ENCODE data around the gene LSS. TPM values are rescaled to one million over a fixed set of nuclear protein-coding genes. Genes with fewer than 3 reads are reported as not detected.
"Not testable (repeated sequence)": the region's sequence is repeated elsewhere in the genome, so short reads cannot be mapped to it uniquely, and the experiment has no call there.

Gene LSS
- total and polyA plus RNA-seq, 9 donors, result 27.0 to 47.4 (median 35.8) TPM

DNA sequence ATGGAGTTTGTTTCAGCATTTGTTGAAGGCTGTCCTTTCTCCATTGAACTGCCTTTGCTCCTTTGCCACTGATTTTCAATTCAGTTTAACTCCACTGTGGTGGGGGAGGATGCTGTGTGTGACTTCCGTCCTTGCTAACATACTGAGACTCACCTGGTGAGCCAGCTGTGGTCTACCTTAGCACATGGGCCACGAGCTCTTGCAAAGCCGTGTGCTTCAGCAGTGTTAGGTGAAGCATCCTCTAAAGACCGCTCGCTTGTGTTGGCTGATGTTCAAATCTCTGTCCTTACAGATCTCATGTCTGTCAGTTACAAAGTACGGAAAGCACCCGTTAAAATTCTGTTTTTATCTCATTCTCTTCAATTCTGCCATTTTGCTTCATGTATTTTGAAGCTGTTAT, 40.8 kb downstream of the LSS start:
- H3K27ac ChIP-seq (ENCODE audit: low read length), result no peak overlapping the region
- no peak overlapping the region for H3K4me3 ChIP-seq (ENCODE audit: low read length)
- H3K4me1 ChIP-seq (ENCODE audit: control insufficient read depth, insufficient read depth, low read length), result peaks cover 13% of the 10 kb centered on the region
- no peaks in the 10 kb centered on the region for H3K27me3 ChIP-seq (ENCODE audit: control insufficient read depth, insufficient read depth, low read length)
- no peaks in the 10 kb centered on the region for H3K9me3 ChIP-seq (replicated peaks; ENCODE audit: control insufficient read depth, low read depth, low read length)
- no peak for DNase-seq
- peaks cover 30% of the 10 kb centered on the region for H3K36me3 ChIP-seq (ENCODE audit: control insufficient read depth, insufficient read depth, low read length)
- WGBS (ENCODE audit: insufficient coverage), result 74% methylated on average over 5 of the region's 7 CpGs

DNA sequence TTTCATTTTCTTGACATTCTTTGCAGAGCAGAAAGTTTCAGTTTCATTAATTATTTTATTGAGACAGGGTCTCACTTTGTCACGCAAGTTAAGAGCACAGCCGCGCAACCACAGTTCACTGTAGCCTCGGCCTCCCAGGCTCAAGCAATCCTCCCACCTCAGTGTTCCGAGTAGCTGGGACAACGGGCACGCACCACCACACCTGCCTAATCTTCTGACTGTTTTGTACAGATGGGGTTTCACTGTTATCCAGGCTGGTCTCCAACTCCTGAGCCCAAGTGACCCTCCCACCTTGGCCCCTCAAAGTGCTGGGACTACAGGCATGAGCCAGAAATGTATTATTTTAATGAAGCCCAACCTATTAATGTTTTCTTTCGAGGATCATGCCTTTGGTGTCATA, 41.3 kb downstream of the LSS start:
- Histone ChIP-seq H3K4me3 (ENCODE audit: low read length) (no peak overlapping the region), H3K4me1 (ENCODE audit: control insufficient read depth, insufficient read depth, low read length) (peaks cover 14% of the 10 kb centered on the region), H3K27me3 (ENCODE audit: control insufficient read depth, insufficient read depth, low read length) (no peaks in the 10 kb centered on the region), H3K27ac (ENCODE audit: low read length) (no peak overlapping the region), H3K9me3 (replicated peaks; ENCODE audit: control insufficient read depth, low read depth, low read length) (no peaks in the 10 kb centered on the region), H3K36me3 (ENCODE audit: control insufficient read depth, insufficient read depth, low read length) (peaks cover 33% of the 10 kb centered on the region)
- WGBS (ENCODE audit: insufficient coverage), result 100% methylated on average over 1 of the region's 8 CpGs
- DNase-seq, result no peak

DNA sequence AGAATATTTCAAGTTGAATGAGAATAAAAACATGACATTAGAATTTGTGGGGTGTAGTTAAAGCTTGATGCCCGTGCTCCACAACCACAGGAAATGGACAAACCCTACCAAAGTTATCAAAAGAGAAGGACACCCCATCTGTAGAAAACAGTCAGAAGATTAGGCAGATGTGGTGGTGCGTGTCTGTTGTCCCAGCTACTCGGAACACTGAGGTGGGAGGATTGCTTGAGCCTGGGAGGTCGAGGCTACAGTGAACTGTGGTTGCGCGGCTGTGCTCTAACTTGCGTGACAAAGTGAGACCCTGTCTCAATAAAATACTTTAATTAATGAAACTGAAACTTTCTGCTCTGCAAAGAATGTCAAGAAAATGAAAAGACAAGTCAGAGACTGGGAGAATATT, 42.9 kb downstream of the LSS start:
- H3K4me3 ChIP-seq (ENCODE audit: low read length), result no peak overlapping the region
- H3K9me3 ChIP-seq (replicated peaks; ENCODE audit: control insufficient read depth, low read depth, low read length), result no peaks in the 10 kb centered on the region
- whole genome bisulfite sequencing (ENCODE audit: insufficient coverage), result no CpG with 5 or more reads among the region's 7 CpGs
- H3K4me1 ChIP-seq (ENCODE audit: control insufficient read depth, insufficient read depth, low read length), result peaks cover 14% of the 10 kb centered on the region
- no peaks in the 10 kb centered on the region for H3K27me3 ChIP-seq (ENCODE audit: control insufficient read depth, insufficient read depth, low read length)
- peaks cover 18% of the 10 kb centered on the region for H3K36me3 ChIP-seq (ENCODE audit: control insufficient read depth, insufficient read depth, low read length)
- no peak overlapping the region for H3K27ac ChIP-seq (ENCODE audit: low read length)
- DNase-seq, result no peak

DNA sequence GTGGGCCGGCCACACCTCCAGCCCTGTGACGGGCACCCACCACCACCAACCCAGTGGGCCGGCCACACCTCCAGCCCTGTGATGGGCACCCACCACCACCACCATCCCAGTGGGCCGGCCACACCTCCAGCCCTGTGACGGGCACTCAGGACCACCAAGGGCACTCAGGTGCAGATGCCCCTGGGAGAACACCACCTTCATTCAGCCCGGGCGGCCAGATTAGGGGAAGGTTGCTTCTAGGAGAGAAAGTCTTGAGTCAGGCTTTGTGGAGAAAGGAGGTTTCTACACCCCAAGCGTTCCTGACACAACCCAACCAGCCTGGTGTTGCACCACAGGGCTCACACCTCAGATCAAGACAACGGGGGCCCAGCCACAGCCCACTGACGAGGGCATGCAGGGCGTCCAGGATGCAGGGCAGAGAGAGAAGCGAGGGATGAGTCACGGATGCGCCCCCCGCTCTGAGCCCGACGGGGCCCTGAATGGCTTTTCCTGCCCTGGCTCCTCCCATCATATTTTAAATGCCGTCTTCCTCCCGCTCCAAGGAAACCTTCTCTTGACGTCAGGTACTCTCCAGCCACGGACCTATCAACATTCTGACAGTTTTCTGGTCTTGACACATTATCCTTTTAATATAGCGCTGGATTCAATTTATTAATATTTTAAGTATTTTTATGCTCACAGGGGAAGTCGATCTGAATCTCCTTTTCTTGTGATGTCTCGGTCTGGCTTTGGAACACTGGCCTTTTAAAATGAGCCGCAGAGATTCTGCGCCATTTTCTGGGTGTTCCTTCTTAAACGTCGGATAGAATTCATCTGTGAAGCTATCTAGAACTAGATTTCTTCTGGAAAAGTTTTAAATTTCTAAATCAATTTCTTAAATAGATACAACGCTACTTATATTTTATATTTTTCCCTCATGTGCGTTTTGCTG, 43.7 kb downstream of the LSS start:
- H3K36me3 ChIP-seq (ENCODE audit: control insufficient read depth, insufficient read depth, low read length), result peaks cover 12% of the 10 kb centered on the region
- 19% methylated on average over 15 of the region's 30 CpGs for WGBS (ENCODE audit: insufficient coverage)

DNA sequence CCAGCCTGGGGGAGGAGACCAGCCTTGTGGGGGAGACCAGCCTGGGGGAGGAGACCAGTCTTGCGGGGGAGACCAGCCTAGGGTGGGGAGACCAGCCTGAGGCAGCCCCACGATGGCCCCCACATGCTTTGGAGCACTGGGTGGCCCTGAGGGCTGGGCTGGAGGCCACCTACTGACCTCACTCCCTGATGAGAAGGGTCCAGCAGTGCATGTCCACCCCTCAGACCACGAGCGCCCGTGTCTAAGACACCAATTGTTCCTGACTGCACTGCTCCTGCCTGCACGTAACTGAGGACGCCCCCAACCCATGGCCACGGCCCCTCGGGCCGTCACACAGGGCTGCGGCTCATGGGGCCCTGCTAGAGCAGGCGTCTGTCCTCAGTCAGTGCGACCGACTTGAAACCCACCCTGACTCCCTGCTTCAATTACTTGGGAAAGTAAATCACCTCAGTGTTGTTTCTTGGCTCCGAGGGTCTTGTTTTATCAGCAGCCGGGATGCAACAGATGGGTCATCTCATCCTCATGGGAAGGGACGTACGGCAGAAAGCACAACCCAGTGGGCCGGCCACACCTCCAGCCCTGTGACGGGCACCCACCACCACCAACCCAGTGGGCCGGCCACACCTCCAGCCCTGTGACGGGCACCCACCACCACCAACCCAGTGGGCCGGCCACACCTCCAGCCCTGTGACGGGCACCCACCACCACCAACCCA, 44.5 kb downstream of the LSS start, which contains the start of gene SPATC1L:
TSS of gene SPATC1L (minus strand) at position 550 of the 715 bp plus-strand sequence. CDS start 1,643 bp downstream, outside the sequence.
- Histone ChIP-seq H3K9me3 (replicated peaks; ENCODE audit: control insufficient read depth, low read depth, low read length) (no peaks in the 10 kb centered on the region), H3K27me3 (ENCODE audit: control insufficient read depth, insufficient read depth, low read length) (no peaks in the 10 kb centered on the region), H3K27ac (ENCODE audit: low read length) (peak within 1 kb of the TSS; percentile 96), H3K36me3 (ENCODE audit: control insufficient read depth, insufficient read depth, low read length) (peaks cover 11% of the 10 kb centered on the region), H3K4me3 (ENCODE audit: low read length) (peak within 1 kb of the TSS; percentile 81), H3K4me1 (ENCODE audit: control insufficient read depth, insufficient read depth, low read length) (peaks cover 14% of the 10 kb centered on the region)
- peak; percentile 91 for DNase-seq
- WGBS (ENCODE audit: insufficient coverage), result 20% methylated on average over 15 of the region's 24 CpGs

More for the DNA sequence above, 43.7 kb downstream of the LSS start:
- Histone ChIP-seq H3K27me3 (ENCODE audit: control insufficient read depth, insufficient read depth, low read length) (no peaks in the 10 kb centered on the region), H3K9me3 (replicated peaks; ENCODE audit: control insufficient read depth, low read depth, low read length) (no peaks in the 10 kb centered on the region), H3K4me3 (ENCODE audit: low read length) (peak overlapping the region; percentile 73), H3K27ac (ENCODE audit: low read length) (peak overlapping the region; percentile 96), H3K4me1 (ENCODE audit: control insufficient read depth, insufficient read depth, low read length) (peaks cover 14% of the 10 kb centered on the region)
- peak; percentile 96 for DNase-seq

DNA sequence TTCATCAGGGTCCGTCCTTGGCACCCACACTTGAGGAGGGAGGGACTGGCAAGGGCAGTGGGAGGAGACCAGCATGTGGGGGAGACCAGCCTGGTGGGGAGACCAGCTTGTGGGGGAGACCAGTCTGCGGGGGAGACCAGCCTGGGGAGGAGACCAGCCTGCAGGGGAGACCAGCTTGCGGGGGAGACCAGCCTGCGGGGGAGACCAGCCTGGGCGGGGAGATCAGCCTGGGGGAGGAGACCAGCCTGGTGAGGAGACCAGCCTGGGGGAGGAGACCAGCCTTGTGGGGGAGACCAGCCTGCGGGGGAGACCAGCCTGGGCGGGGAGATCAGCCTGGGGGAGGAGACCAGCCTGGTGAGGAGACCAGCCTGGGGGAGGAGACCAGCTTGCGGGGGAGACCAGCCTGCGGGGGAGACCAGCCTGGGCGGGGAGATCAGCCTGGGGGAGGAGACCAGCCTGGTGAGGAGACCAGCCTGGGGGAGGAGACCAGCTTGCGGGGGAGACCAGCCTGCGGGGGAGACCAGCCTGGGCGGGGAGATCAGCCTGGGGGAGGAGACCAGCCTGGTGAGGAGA, 45.2 kb downstream of the LSS start:
- H3K4me3 ChIP-seq (ENCODE audit: low read length), result peak overlapping the region; percentile 81
- DNase-seq; H3K9me3 ChIP-seq (replicated peaks; ENCODE audit: control insufficient read depth, low read depth, low read length); H3K27me3 ChIP-seq (ENCODE audit: control insufficient read depth, insufficient read depth, low read length); H3K27ac ChIP-seq (ENCODE audit: low read length): not testable (repeated sequence)
- peaks cover 10% of the 10 kb centered on the region for H3K36me3 ChIP-seq (ENCODE audit: control insufficient read depth, insufficient read depth, low read length)
- H3K4me1 ChIP-seq (ENCODE audit: control insufficient read depth, insufficient read depth, low read length), result peaks cover 14% of the 10 kb centered on the region
- no CpG with 5 or more reads among the region's 13 CpGs for WGBS (ENCODE audit: insufficient coverage)

DNA sequence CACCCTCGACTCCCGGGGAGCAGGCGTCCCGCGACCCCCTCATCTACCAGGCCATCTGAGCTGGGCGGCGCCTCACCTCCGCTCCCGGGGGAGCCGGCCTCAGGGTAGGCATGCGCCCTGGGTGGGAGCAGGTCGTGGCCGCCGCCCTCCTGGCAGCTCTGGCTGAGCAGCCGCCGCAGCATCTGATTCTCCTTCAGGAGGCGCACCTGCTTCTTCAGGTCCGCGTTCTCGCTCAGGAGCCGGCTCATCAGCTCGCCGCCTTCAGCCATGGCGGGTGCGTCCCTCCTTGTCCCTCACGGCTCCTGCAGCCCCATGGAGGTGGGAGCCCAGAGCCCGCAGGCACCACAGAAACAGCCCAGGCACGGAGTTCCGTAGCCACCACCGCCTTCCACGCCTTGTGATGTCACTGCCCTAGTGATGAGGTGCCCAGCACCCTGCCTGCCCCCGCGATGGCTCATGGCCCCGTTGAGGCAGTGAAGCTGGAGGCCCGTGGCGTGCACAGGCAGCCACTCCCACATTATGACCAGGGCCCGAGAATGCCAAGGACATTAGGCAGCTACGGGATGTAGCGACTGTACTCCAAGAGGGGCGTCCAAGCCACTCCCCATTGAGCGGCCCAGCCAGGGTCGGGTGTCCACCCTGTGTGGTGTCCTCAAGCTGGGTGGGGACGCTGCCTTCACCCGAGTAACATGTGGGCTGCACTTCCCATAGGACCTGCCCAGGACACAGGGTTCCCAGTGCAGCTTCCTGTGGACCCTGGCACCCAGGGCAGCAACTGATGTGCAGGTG, 45.8 kb downstream of the LSS start:
- H3K36me3 ChIP-seq (ENCODE audit: control insufficient read depth, insufficient read depth, low read length), result peaks cover 10% of the 10 kb centered on the region
- H3K27ac ChIP-seq (ENCODE audit: low read length), result no peak overlapping the region
- H3K4me1 ChIP-seq (ENCODE audit: control insufficient read depth, insufficient read depth, low read length), result peaks cover 14% of the 10 kb centered on the region
- 86% methylated on average over 39 of the region's 44 CpGs for WGBS (ENCODE audit: insufficient coverage)
- no peaks in the 10 kb centered on the region for H3K9me3 ChIP-seq (replicated peaks; ENCODE audit: control insufficient read depth, low read depth, low read length)
- no peaks in the 10 kb centered on the region for H3K27me3 ChIP-seq (ENCODE audit: control insufficient read depth, insufficient read depth, low read length)
- H3K4me3 ChIP-seq (ENCODE audit: low read length), result no peak overlapping the region
- no peak for DNase-seq

DNA sequence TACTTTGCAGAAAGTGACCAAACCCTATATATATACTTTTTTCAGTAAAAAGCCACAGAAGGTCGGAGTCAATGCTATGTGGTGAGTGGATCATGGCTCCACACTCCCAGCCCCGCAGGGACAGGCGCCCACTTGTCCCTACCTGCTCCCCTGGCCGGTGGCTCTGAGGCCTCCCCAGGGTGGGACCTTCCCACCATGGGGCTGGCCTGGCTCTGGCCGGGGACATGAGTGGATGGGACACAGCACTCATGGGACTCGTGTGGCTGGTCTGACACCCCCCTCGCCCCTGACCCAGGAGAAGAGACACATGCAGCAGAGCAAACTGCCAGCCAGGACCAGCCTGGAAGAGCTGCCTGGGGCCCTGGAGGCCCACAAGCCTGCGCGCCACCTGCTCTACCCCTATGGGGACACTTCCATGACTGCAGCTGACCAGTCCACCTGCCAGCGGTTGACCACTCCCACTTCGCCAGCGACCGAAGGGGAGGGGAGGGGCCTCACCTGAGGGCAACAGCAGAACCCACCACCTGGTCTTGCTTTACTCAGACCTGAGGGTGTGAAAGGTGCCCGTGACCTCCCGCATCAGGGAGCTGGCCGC, 46.5 kb downstream of the LSS start:
- no peak for DNase-seq
- Histone ChIP-seq H3K4me1 (ENCODE audit: control insufficient read depth, insufficient read depth, low read length) (peaks cover 14% of the 10 kb centered on the region), H3K9me3 (replicated peaks; ENCODE audit: control insufficient read depth, low read depth, low read length) (no peaks in the 10 kb centered on the region), H3K27me3 (ENCODE audit: control insufficient read depth, insufficient read depth, low read length) (no peaks in the 10 kb centered on the region), H3K27ac (ENCODE audit: low read length) (no peak overlapping the region), H3K36me3 (ENCODE audit: control insufficient read depth, insufficient read depth, low read length) (peaks cover 10% of the 10 kb centered on the region), H3K4me3 (ENCODE audit: low read length) (no peak overlapping the region)
- 74% methylated on average over 12 of the region's 16 CpGs for WGBS (ENCODE audit: insufficient coverage)

DNA sequence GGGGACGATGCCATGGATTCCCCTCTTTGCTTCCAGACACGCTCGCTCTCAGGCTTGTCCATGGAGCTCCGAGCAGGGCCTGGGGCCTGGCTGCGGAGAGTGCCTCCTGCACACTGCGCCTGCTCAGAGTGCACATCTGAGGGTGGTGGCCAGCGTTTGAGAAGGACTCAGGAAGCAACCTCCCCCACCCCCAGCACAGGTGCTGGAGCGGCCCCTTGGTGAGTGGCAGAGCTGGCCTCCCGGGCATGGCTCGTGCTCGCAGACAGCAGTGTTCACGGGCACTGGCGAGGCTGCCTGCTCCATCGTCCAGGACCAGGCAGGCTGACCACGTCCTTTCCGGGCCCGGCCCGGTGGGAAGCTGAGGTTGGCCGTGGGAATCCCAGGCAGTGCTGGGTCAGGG, 47.1 kb downstream of the LSS start:
- DNase-seq, result no peak
- no peak overlapping the region for H3K4me3 ChIP-seq (ENCODE audit: low read length)
- peaks cover 10% of the 10 kb centered on the region for H3K36me3 ChIP-seq (ENCODE audit: control insufficient read depth, insufficient read depth, low read length)
- H3K4me1 ChIP-seq (ENCODE audit: control insufficient read depth, insufficient read depth, low read length), result peaks cover 14% of the 10 kb centered on the region
- H3K9me3 ChIP-seq (replicated peaks; ENCODE audit: control insufficient read depth, low read depth, low read length), result peaks cover 5% of the 10 kb centered on the region
- no peak overlapping the region for H3K27ac ChIP-seq (ENCODE audit: low read length)
- no peaks in the 10 kb centered on the region for H3K27me3 ChIP-seq (ENCODE audit: control insufficient read depth, insufficient read depth, low read length)
- 88% methylated on average over 15 of the region's 19 CpGs for WGBS (ENCODE audit: insufficient coverage)

All from muscle of leg (tissue), 11 donors.